Astrocyte (in vitro differentiated cells and primary cell): Measurements from ENCODE around the gene EIF3D. TPM values are rescaled to one million over a fixed set of nuclear protein-coding genes. Genes with fewer than 3 reads are reported as not detected.

Source experiments
- DNase-seq: peaks from one replicate; pipeline ENCODE4 v3.0.0-alpha.2; 2010; ENCODE audit warnings: low read depth
- FAIRE-seq: peaks from 2 replicates; lab custom pipeline; 2011; peaks lifted over from hg19 to GRCh38; lab: Jason Lieb, UNC
- H2AFZ ChIP-seq: 2 replicates; pipeline ENCODE4 v1.6.0; 2012; ENCODE audit warnings: low read depth, low read length, inconsistent platforms
- H3K27ac ChIP-seq: 2 replicates; pipeline ENCODE4 v1.5.1; 2011; ENCODE audit warnings: low read depth, low read length, inconsistent platforms
- H3K27me3 ChIP-seq: 2 replicates; pipeline ENCODE4 v1.6.0; 2011; ENCODE audit warnings: low read length, inconsistent platforms; ENCODE audit not compliant: insufficient read depth
- H3K36me3 ChIP-seq: 2 replicates; pipeline ENCODE4 v1.5.1; 2011; ENCODE audit warnings: low read length, inconsistent platforms; ENCODE audit not compliant: insufficient read depth
- H3K4me1 ChIP-seq: 2 replicates; pipeline ENCODE4 v1.5.1; 2011; ENCODE audit warnings: low read length, inconsistent platforms; ENCODE audit not compliant: insufficient read depth
- H3K4me2 ChIP-seq: 2 replicates; pipeline ENCODE4 v1.6.0; 2012; ENCODE audit warnings: low read length, inconsistent platforms
- H3K4me3 ChIP-seq: 2 replicates; pipeline ENCODE4 v1.5.1; 2011; ENCODE audit warnings: low read depth, mild to moderate bottlenecking, low read length, inconsistent platforms; ENCODE audit not compliant: insufficient read depth
- H3K79me2 ChIP-seq: 2 replicates; pipeline ENCODE4 v1.6.0; 2012; ENCODE audit warnings: mild to moderate bottlenecking, low read length, inconsistent platforms; ENCODE audit not compliant: insufficient read depth
- H3K9ac ChIP-seq: 2 replicates; pipeline ENCODE4 v1.6.0; 2012; ENCODE audit warnings: mild to moderate bottlenecking, low read length, inconsistent platforms
- H3K9me3 ChIP-seq: 2 replicates; pipeline ENCODE4 v1.5.1; 2012; ENCODE audit warnings: low read depth, mild to moderate bottlenecking, low read length, inconsistent platforms; ENCODE audit not compliant: insufficient read depth
- H4K20me1 ChIP-seq: 2 replicates; pipeline ENCODE4 v1.6.0; 2012; ENCODE audit warnings: low read length, inconsistent platforms; ENCODE audit not compliant: insufficient read depth
- H3K27ac Mint-ChIP-seq: one replicate; pipeline ENCODE4 v1.8.0; 2021; ENCODE audit warnings: mild to moderate bottlenecking, mixed read lengths; ENCODE audit not compliant: unreplicated experiment
- H3K27me3 Mint-ChIP-seq: one replicate; pipeline ENCODE4 v1.8.0; 2021; ENCODE audit warnings: low read depth, mixed read lengths; ENCODE audit not compliant: unreplicated experiment
- H3K36me3 Mint-ChIP-seq: one replicate; pipeline ENCODE4 v1.8.0; 2021; ENCODE audit warnings: low read depth, mixed read lengths; ENCODE audit not compliant: unreplicated experiment
- H3K4me1 Mint-ChIP-seq: one replicate; pipeline ENCODE4 v1.8.0; 2021; ENCODE audit warnings: low read depth, mixed read lengths; ENCODE audit not compliant: unreplicated experiment
- H3K4me3 Mint-ChIP-seq: one replicate; pipeline ENCODE4 v1.8.0; 2021; ENCODE audit warnings: mild to moderate bottlenecking, moderate library complexity, mixed read lengths; ENCODE audit not compliant: unreplicated experiment
- H3K9me3 Mint-ChIP-seq: one replicate; pipeline ENCODE4 v1.8.0; 2021; ENCODE audit warnings: mild to moderate bottlenecking, mixed read lengths; ENCODE audit not compliant: unreplicated experiment
- EZH2 ChIP-seq: IDR thresholded peaks from 2 replicates; pipeline ENCODE4 v1.6.1; 2012; ENCODE audit warnings: mild to moderate bottlenecking, low read length, inconsistent platforms; ENCODE audit not compliant: insufficient read depth
- total RNA-seq: library from RNA; stranded (reverse); gene quantifications from 2 replicates; pipeline ENCODE4 v1.2.1, GENCODE V29; 2021
- TF ChIP-seq, protein P1 (sequence below): IDR thresholded peaks from 2 replicates; pipeline ENCODE4 v1.5.1; 2011; ENCODE audit warnings: low read depth, mild to moderate bottlenecking, inconsistent platforms, low read length, moderate library complexity; ENCODE audit not compliant: insufficient read depth

Gene EIF3D
- total RNA-seq, 1 donor from 2014 or later: 168 TPM

DNA sequence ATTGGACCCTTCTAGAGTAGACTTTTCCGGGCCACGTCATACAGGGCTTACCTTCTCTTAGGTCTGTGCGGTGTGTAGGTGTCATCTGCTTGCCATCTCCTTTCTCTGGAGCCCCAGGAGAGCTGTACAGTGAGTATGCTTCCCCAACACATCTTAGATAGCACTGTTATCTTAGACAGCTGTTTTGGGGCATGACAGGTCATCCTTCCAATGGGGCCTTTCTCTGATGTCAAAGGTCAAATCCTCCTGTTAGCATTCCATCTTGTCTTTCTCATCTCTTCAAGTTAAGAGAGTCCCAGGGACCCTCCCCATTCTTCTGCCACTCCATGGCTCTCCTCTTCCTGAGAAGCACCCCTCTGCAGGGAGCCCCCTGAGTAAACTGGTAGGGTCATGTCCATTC is 31.0 kb upstream of the EIF3D start:
- H3K9me3 Mint-ChIP-seq: no peaks in the 10 kb centered on the region
- peaks cover 27% of the 10 kb centered on the region for H3K27me3 Mint-ChIP-seq
- no peaks in the 10 kb centered on the region for H3K36me3 Mint-ChIP-seq

DNA sequence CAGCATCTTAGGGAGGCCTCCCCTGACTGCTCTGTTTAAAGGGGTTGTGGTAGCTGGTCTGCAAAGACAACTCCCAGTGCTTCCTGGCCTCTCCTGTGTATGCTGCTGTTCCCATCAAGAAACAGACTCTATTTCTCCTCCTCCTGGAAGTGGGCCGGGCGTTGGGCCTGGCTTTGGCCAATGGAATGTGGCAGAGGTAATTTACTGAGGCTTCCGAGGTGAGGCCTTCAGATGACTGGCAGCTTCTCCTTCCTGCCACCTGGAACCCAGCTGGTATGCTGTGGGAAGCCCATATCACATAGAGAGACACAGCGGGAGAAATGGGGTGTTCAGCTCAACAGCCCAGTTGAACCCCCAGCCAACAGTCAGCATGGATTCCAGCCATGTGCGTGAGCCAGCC is 25.1 kb upstream of the EIF3D start:
- Mint-ChIP-seq H3K4me3 (no peak overlapping the region), H3K36me3 (no peaks in the 10 kb centered on the region), H3K4me1 (peaks cover under 1% of the 10 kb centered on the region), H3K9me3 (no peaks in the 10 kb centered on the region), H3K27ac (no peak overlapping the region), H3K27me3 (peaks cover 45% of the 10 kb centered on the region)
- H2AFZ ChIP-seq: no peak overlapping the region
- no peaks in the 10 kb centered on the region for H3K36me3 ChIP-seq
- H4K20me1 ChIP-seq: no peaks in the 10 kb centered on the region
- no peaks in the 10 kb centered on the region for H3K9me3 ChIP-seq
- no peak for TF ChIP-seq EZH2
- FAIRE-seq (no peak), DNase-seq (no peak)
- H3K79me2 ChIP-seq: no peaks in the 10 kb centered on the region
- H3K4me3 ChIP-seq: no peak overlapping the region
- no peak overlapping the region for H3K27ac ChIP-seq
- H3K9ac ChIP-seq: no peak overlapping the region
- H3K4me2 ChIP-seq: no peak overlapping the region
- no peaks in the 10 kb centered on the region for H3K4me1 ChIP-seq
- peaks cover 19% of the 10 kb centered on the region for H3K27me3 ChIP-seq

More for the DNA sequence above, 31.0 kb upstream of the EIF3D start:
- Mint-ChIP-seq H3K27ac (no peak overlapping the region), H3K4me3 (no peak overlapping the region), H3K4me1 (peaks cover 13% of the 10 kb centered on the region)
- Histone ChIP-seq H3K27ac (no peak overlapping the region), H3K9me3 (no peaks in the 10 kb centered on the region), H3K79me2 (no peaks in the 10 kb centered on the region), H3K27me3 (peaks cover 3% of the 10 kb centered on the region), H3K9ac (no peak overlapping the region), H3K4me2 (no peak overlapping the region), H2AFZ (no peak overlapping the region), H4K20me1 (no peaks in the 10 kb centered on the region), H3K36me3 (no peaks in the 10 kb centered on the region), H3K4me1 (peaks cover 8% of the 10 kb centered on the region), H3K4me3 (no peak overlapping the region)
- TF ChIP-seq, protein P1, sequence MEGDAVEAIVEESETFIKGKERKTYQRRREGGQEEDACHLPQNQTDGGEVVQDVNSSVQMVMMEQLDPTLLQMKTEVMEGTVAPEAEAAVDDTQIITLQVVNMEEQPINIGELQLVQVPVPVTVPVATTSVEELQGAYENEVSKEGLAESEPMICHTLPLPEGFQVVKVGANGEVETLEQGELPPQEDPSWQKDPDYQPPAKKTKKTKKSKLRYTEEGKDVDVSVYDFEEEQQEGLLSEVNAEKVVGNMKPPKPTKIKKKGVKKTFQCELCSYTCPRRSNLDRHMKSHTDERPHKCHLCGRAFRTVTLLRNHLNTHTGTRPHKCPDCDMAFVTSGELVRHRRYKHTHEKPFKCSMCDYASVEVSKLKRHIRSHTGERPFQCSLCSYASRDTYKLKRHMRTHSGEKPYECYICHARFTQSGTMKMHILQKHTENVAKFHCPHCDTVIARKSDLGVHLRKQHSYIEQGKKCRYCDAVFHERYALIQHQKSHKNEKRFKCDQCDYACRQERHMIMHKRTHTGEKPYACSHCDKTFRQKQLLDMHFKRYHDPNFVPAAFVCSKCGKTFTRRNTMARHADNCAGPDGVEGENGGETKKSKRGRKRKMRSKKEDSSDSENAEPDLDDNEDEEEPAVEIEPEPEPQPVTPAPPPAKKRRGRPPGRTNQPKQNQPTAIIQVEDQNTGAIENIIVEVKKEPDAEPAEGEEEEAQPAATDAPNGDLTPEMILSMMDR: no peak
- DNase-seq (no peak), FAIRE-seq (no peak)

DNA sequence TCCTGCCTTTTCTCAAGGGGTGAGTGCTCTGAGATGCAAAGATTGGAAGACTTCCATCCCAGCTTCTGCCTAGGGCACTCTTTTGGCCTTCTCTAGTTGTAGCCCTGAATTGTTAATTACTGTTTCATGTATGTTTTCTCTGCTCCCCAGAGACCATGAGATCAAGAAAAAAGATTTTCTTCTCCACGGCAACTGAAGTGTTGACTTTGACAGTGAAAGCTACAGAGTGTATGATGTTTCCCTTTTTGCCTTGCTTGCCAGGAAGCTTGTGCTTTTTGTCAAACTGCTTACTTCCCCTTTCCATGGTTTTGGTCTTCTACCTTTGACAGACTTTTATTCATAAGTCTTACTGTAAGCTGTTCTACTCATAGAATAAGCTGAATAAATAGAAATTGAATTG is 23.3 kb upstream of the EIF3D start:
- H3K4me3 Mint-ChIP-seq: no peak overlapping the region

More for the DNA sequence above, 23.3 kb upstream of the EIF3D start:
- no peak overlapping the region for H3K4me2 ChIP-seq
- H3K9ac ChIP-seq: no peak overlapping the region
- TF ChIP-seq EZH2: no peak
- TF ChIP-seq, protein P1: no peak
- no peaks in the 10 kb centered on the region for H3K36me3 ChIP-seq
- no peaks in the 10 kb centered on the region for H3K9me3 ChIP-seq
- Mint-ChIP-seq H3K27me3 (peaks cover 42% of the 10 kb centered on the region), H3K36me3 (no peaks in the 10 kb centered on the region), H3K9me3 (no peaks in the 10 kb centered on the region), H3K4me1 (peaks cover 2% of the 10 kb centered on the region), H3K27ac (no peak overlapping the region)
- H3K27me3 ChIP-seq: peaks cover 19% of the 10 kb centered on the region
- DNase-seq: no peak
- H2AFZ ChIP-seq: no peak overlapping the region
- H3K4me3 ChIP-seq: no peak overlapping the region
- no peaks in the 10 kb centered on the region for H3K79me2 ChIP-seq
- FAIRE-seq: no peak
- no peaks in the 10 kb centered on the region for H4K20me1 ChIP-seq
- peaks cover 3% of the 10 kb centered on the region for H3K4me1 ChIP-seq
- no peak overlapping the region for H3K27ac ChIP-seq
